ENCODE measurements around the gene PAK5.

Gene PAK5

GRCh38 chr20:9838378-9839295 is at the start of gene PAK5:
PAK5 (minus strand) TSS chr20:9839076; CDS start chr20:9644328, 194,748 bp downstream.
- FAIRE-seq: no peak
- DNase-seq (ENCODE audit: insufficient read length, low spot score): no peak
- no peak for TF ChIP-seq POLR2A (IDR thresholded peaks at IDR 0.05; ENCODE audit: low read depth, low read length)

GRCh38 chr20:9887706-9888105 is 48.8 kb upstream of the PAK5 start:
- no peak for TF ChIP-seq POLR2A (IDR thresholded peaks at IDR 0.05; ENCODE audit: low read depth, low read length)
- no peak for FAIRE-seq
- no peak for DNase-seq (ENCODE audit: insufficient read length, low spot score)

- DNase-seq (ENCODE audit: insufficient read length, low spot score) (no peak), FAIRE-seq (peak; percentile 15)
- TF ChIP-seq POLR2A (IDR thresholded peaks at IDR 0.05; ENCODE audit: low read depth, low read length): no peak
Measured at GRCh38 chr20:9886227-9886626, 47.4 kb upstream of the PAK5 start.

- DNase-seq (ENCODE audit: insufficient read length, low spot score): no peak
Measured at GRCh38 chr20:9884666-9885065, 45.8 kb upstream of the PAK5 start.

GRCh38 chr20:9884061-9884460 is 45.2 kb upstream of the PAK5 start:
- no peak for TF ChIP-seq POLR2A (IDR thresholded peaks at IDR 0.05; ENCODE audit: low read depth, low read length)
- DNase-seq (ENCODE audit: insufficient read length, low spot score) (no peak), FAIRE-seq (no peak)

More at GRCh38 chr20:9884666-9885065, 45.8 kb upstream of the PAK5 start:
- TF ChIP-seq POLR2A (IDR thresholded peaks at IDR 0.05; ENCODE audit: low read depth, low read length): no peak
- no peak for FAIRE-seq

GRCh38 chr20:9877932-9878495 is 39.1 kb upstream of the PAK5 start:
- TF ChIP-seq POLR2A (IDR thresholded peaks at IDR 0.05; ENCODE audit: low read depth, low read length): no peak
- no peak for DNase-seq (ENCODE audit: insufficient read length, low spot score)
- no peak for FAIRE-seq

GRCh38 chr20:9867196-9867980 is 28.5 kb upstream of the PAK5 start:
- no peak for TF ChIP-seq POLR2A (IDR thresholded peaks at IDR 0.05; ENCODE audit: low read depth, low read length)
- FAIRE-seq (no peak), DNase-seq (ENCODE audit: insufficient read length, low spot score) (no peak)

GRCh38 chr20:9852566-9852965 is 13.7 kb upstream of the PAK5 start:
- DNase-seq (ENCODE audit: insufficient read length, low spot score) (no peak), FAIRE-seq (no peak)
- no peak for TF ChIP-seq POLR2A (IDR thresholded peaks at IDR 0.05; ENCODE audit: low read depth, low read length)

GRCh38 chr20:9839626-9840025 is 750 bp upstream of the PAK5 start:
- no peak for FAIRE-seq
- TF ChIP-seq POLR2A (IDR thresholded peaks at IDR 0.05; ENCODE audit: low read depth, low read length): no peak
- DNase-seq (ENCODE audit: insufficient read length, low spot score): no peak

GRCh38 chr20:9838035-9838377 is 870 bp downstream of the PAK5 start:
- DNase-seq (ENCODE audit: insufficient read length, low spot score) (no peak), FAIRE-seq (no peak)
- no peak for TF ChIP-seq POLR2A (IDR thresholded peaks at IDR 0.05; ENCODE audit: low read depth, low read length)

GRCh38 chr20:9837634-9838033 is 1.2 kb downstream of the PAK5 start:
- DNase-seq (ENCODE audit: insufficient read length, low spot score) (no peak), FAIRE-seq (no peak)
- TF ChIP-seq POLR2A (IDR thresholded peaks at IDR 0.05; ENCODE audit: low read depth, low read length): no peak

GRCh38 chr20:9835302-9835701 is 3.6 kb downstream of the PAK5 start:
- no peak for TF ChIP-seq POLR2A (IDR thresholded peaks at IDR 0.05; ENCODE audit: low read depth, low read length)
- no peak for FAIRE-seq
- no peak for DNase-seq (ENCODE audit: insufficient read length, low spot score)

- no peak for TF ChIP-seq POLR2A (IDR thresholded peaks at IDR 0.05; ENCODE audit: low read depth, low read length)
- no peak for FAIRE-seq
Measured at GRCh38 chr20:9831032-9831431, 7.8 kb downstream of the PAK5 start.

GRCh38 chr20:9829835-9830234 is 9.0 kb downstream of the PAK5 start:
- no peak for TF ChIP-seq POLR2A (IDR thresholded peaks at IDR 0.05; ENCODE audit: low read depth, low read length)
- DNase-seq (ENCODE audit: insufficient read length, low spot score) (no peak), FAIRE-seq (no peak)

More at GRCh38 chr20:9831032-9831431, 7.8 kb downstream of the PAK5 start:
- DNase-seq (ENCODE audit: insufficient read length, low spot score): no peak
